ENCODE results near the gene EPHX1.

Gene EPHX1

DNA sequence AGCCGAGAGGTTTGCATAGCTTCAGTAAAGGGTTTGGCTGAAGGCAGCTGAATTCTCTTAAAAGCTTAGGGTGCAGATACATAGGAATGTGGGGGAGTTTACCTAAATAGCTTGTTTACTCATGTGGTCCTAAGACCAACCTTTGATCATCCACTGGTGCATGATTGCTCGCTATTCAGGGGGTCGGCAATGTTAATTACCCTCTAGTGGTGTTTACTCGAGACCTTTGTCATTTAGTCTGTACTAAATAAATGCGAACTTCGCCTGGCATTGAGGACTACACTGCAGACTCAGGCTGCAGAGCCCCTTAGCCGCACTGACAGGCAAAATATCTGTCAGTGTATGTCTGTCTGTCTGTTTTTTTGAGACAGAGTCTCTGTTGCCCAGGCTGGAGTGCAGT is 40.4 kb downstream of the EPHX1 start:
- no peak for TF ChIP-seq POLR2A (IDR thresholded peaks at IDR 0.05; ENCODE audit: low read depth, low read length)

DNA sequence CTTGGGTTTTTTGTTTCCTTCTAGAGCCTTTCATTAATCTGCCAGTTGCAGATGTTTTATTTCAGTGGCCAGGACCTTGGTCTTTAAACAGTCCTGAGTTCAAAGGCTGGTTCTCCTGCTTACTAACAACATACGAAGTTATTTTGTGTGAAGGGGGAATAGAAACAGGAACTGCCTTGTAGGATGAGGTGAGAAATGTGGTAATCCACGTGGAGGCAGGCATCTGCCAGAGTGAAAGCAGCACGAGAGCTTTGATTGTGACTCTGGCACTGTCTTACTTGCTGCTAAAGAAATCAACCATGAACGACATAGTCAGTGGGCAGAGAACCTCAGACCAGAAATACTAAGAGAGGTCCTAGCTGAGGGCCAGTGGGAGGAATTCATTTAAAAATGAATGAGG is 41.9 kb downstream of the EPHX1 start:
- no peak for DNase-seq (ENCODE audit: insufficient read length, low spot score)
- no peak for TF ChIP-seq POLR2A (IDR thresholded peaks at IDR 0.05; ENCODE audit: low read depth, low read length)
- FAIRE-seq: no peak

More for the DNA sequence above, 40.4 kb downstream of the EPHX1 start:
- DNase-seq (ENCODE audit: insufficient read length, low spot score) (no peak), FAIRE-seq (no peak)

DNA sequence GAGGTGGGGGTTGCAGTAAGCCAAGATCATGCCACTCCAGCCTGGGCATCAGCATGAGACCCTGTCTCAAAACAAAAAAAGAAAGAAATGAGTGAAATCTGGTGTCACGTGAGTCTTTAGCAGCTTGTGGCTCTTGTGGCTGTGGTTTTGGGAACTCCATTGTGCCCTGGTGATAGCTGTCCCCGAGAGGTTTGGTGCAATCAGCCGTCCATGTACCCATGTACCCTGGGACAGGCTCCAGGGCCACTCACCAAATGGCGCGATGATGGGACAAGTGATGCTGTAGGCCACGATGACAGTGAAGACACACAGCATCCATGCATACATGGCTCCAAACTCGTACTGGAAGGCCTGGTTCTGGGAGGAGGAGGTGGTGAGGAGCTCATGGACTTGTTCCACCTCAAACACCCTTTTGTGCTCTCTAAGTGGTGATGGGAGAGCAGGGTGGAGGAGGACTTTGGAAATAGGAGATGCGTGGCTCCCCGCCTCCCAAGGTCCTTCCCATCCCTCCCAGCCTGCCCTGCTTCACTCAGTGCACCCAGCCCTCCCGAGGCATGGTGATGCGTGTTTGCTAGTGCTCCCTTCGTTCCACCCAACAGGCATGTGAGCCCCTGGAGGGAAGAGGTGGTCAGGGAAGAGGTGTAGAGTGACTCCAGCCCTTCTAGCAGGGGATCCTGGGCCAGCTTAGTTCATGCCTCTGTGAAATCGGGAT is 42.6 kb downstream of the EPHX1 start:
- TF ChIP-seq POLR2A (IDR thresholded peaks at IDR 0.05; ENCODE audit: low read depth, low read length): no peak
- FAIRE-seq (no peak), DNase-seq (ENCODE audit: insufficient read length, low spot score) (no peak)

DNA sequence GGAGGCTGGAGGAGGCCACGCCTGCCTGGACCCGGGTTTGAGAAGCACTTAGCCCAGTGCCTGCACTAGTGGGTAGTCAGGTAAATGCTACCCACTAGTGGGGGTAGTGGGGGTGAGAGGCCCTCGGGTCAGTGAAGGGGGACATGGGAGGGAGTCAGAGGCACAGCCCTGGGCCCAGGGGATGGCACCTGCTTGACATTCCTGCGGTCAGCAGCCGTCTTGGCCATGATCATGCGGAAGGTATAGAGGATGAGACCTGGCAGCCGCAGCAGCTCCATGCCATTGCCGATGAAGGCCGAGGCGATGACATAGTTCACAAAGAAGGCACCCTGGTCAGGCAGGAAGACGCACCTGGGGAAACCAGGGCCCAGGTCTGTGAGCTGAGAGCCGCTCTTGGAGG is 43.5 kb downstream of the EPHX1 start:
- TF ChIP-seq POLR2A (IDR thresholded peaks at IDR 0.05; ENCODE audit: low read depth, low read length): no peak
- FAIRE-seq: no peak
- DNase-seq (ENCODE audit: insufficient read length, low spot score): no peak

DNA sequence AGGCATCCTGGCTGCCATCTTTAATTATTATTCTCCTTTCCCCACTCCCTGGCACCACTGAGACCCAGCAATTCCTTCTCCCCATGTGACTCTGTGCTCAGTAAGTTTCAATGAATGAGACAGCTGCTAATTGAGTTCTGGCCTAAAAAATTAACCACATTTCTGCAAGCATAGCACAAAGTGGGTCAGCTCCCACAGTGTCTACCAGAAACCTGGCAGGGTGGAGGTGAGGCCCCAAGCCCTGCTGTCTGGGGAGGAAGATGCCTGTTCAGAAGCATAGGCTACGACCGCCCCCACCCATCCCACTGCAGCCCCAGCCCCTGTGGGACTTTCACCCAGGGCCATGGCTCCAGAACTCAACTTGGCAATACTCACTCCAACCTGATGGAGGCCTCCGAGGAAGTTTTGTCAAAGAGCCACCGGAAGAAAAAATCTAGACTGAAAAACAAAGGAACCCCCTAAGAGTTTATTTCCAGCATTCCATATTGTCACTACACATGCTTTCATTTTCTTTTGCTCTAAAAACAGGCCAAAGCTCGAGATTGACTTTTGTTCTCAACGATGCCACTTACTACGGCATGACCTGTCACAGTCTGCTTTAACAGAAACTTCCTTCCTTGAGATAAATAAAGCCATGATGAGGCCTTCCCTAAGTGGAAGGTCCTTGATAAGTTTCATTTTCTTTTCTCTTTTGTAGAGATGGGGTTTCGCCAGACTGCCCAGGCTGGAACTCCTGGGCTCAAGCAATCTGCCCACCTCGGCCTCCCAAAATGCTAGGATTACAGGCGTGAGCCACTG is 45.8 kb downstream of the EPHX1 start:
- DNase-seq (ENCODE audit: insufficient read length, low spot score): no peak
- FAIRE-seq: no peak
- no peak for TF ChIP-seq POLR2A (IDR thresholded peaks at IDR 0.05; ENCODE audit: low read depth, low read length)

DNA sequence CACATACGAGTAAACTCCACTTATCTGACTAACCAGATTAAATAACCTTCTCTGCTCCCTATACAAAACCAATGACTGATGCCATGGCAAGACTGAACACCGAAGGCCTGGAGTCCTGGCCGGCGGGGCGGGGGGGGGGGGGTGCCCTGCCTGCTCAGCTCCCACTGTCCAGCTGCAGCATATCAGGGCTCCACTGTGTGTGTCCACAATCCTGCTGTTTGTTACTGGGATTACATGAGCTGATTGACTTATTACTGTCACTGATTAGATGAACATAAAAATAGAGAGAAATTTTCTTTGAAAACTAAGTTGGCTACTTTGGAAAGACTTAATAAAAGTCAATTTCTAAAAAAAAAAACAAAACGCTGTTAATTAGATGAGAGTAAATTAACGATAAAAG is 47.3 kb downstream of the EPHX1 start:
- no peak for FAIRE-seq
- no peak for TF ChIP-seq POLR2A (IDR thresholded peaks at IDR 0.05; ENCODE audit: low read depth, low read length)
- DNase-seq (ENCODE audit: insufficient read length, low spot score): no peak

DNA sequence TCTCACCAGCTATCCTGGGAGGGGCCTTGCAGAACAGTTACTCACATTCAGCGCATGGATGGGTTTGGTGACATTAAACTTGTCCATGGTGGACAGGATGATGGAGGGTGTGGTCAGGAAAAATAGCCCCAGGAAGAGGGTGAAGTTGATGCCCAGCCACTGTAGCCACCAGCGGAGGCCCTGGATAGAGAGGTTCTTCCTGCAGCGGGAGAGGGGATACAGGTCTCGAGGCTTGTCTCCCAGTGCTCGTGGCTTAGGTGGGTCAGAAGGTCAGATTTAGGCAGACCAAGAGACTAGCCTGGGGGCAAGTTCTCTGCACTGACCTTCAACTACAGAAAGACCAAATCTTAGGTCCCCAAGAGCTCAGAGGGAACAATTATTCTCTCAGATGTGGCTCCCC is 49.2 kb downstream of the EPHX1 start:
- FAIRE-seq (no peak), DNase-seq (ENCODE audit: insufficient read length, low spot score) (no peak)
- TF ChIP-seq POLR2A (IDR thresholded peaks at IDR 0.05; ENCODE audit: low read depth, low read length): no peak

DNA sequence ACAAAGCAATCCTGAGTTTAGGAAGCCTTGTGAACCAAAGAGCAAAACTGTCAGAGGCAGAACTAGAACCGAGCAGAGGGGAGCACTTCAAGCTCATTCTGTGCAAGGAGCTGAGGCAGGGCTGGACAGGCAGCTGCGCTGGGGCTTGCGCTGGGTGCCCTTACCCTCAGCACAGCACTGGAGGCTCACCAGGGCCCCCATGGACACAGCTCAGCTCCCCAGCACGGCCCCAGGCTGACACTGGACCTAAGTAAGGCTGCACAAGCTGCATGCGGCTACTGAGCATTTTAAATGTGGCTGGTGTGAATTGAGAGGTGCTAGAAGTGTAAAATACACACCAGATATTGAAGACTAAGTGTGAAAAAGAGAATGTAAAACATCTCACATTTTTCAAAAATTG is 50.2 kb downstream of the EPHX1 start:
- DNase-seq (ENCODE audit: insufficient read length, low spot score) (no peak), FAIRE-seq (no peak)
- TF ChIP-seq POLR2A (IDR thresholded peaks at IDR 0.05; ENCODE audit: low read depth, low read length): no peak

DNA sequence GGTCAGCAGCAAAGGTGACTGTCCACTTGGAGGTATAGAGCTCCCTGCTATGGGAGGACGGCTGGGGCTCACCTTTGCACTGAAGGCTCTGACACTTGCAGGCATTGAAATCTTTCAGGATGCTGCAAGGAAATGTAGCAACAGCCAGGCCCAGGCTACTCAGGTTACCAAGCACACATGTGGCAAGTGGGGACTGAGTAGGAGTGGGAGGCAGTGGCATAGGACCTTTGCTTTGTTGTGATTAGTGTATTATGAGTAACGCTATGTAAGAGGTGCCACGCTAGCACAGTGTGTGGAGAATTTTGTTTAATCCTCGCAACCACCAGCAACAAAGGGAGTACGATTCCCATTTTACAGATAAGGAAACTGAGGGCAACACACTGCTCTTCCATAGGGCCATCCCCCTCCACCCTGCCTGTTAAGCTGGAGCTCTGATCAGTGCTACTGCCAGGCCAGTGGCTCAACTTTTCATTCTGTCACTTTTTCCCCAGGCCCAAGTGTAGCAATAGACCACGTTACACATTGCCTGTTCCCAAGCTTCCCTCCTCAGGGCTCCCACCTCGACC is 51.0 kb downstream of the EPHX1 start:
- no peak for FAIRE-seq
- no peak for DNase-seq (ENCODE audit: insufficient read length, low spot score)
- no peak for TF ChIP-seq POLR2A (IDR thresholded peaks at IDR 0.05; ENCODE audit: low read depth, low read length)

DNA sequence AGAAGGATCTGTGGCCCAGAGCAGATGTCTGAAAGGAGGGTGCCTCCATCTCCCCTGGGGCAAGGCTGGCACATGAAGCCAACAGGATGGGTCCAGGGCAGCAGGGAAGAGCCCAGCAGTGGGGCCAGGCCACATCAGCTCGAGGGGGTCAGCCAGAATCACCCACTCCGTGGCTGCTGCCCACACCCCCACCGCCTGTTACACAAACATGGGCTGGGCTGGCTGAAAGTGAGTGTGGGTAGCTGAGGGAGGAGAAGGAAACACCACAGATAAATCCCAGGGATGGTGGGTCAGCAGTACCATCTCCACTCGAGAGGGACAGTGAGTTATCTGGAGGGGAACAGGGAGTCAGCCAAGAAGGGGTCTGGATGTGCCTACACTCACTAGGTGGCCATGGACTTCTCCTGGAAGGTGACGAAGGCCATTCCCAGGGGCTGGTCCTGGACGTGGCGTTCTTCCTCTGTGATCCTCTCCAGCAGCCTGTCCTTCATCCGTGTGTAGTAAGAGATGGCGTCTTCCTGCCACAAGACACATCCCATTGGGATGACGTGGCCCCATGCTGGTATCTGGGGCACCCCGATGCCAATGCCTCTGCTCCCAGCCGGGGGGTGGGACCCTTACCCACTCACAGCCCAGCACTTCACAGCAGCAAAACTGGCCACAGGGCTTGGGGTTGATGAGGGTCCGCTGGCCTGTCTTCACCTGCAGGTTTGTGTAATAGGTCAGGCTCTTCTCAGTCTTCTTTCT is 52.1 kb downstream of the EPHX1 start:
- no peak for TF ChIP-seq POLR2A (IDR thresholded peaks at IDR 0.05; ENCODE audit: low read depth, low read length)
- no peak for DNase-seq (ENCODE audit: insufficient read length, low spot score)
- FAIRE-seq: no peak

DNA sequence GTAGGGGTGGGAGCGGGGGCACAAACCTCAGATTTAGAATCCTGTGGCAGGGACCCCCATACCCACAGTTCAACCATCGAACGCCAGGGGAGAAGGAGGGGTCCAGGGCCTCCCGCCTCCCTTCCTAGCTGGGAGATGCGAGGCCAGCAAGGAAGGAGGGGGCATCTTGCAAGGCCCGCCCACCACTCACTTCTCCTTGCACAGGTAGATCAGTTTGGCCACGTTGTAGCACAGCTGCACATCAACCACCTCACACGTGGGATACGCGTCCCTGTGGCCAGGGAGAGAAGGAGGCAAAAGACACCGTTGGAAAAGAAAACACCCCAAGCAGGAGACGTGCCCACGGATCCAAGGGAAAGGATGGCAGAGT is 52.6 kb downstream of the EPHX1 start:
- FAIRE-seq (no peak), DNase-seq (ENCODE audit: insufficient read length, low spot score) (no peak)
- TF ChIP-seq POLR2A (IDR thresholded peaks at IDR 0.05; ENCODE audit: low read depth, low read length): no peak

DNA sequence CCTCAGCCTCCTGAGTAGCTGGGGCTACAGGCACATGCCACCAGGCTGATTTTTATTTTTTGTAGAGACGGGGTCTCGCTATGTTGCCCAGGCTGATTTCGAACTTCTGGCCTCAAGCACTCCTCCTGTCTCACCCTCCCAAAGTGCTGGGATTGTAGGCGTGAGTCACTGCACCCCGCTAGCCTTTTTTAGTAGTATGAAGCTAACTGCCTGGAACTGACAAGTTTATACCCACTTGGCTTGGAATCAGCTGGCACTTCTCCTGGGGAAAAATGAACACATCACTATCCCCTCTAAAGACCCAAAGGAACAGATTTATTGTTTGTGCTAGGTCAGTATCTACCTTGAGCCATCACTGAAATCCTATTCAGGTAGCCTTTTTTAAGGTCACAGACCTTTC is 53.2 kb downstream of the EPHX1 start:
- DNase-seq (ENCODE audit: insufficient read length, low spot score) (no peak), FAIRE-seq (no peak)
- TF ChIP-seq POLR2A (IDR thresholded peaks at IDR 0.05; ENCODE audit: low read depth, low read length): no peak

DNA sequence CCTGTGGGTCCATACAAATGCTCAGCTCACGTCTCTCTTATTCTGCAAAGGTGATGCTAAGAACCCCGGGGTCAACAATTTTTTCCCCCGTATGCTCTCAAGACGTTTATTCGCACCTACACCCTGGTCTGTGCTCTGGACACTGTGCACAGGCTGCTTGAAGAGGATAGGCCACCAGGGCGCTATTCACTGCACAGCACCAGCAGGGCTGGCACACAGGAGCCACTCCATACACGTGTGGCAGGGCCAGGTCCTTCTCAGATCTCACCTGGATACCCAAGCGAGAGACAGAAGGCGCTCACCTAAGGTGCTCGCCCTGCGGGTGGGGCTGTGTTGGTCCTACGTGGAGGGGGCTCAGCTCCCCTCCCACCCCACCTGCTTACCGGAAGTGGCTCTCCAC is 55.6 kb downstream of the EPHX1 start:
- TF ChIP-seq POLR2A (IDR thresholded peaks at IDR 0.05; ENCODE audit: low read depth, low read length): no peak
- FAIRE-seq (no peak), DNase-seq (ENCODE audit: insufficient read length, low spot score) (no peak)

Data from H54 (cell line).